ENCODE data around the gene FXYD1. TPM values are rescaled to one million over a fixed set of nuclear protein-coding genes. Genes with fewer than 3 reads are reported as not detected.
A peak's percentile ranks its signal among the peaks of the same experiment; 100 is the strongest.
"Not testable (repeated sequence)": the region's sequence is repeated elsewhere in the genome, so short reads cannot be mapped to it uniquely, and the experiment has no call there.

The FXYD1 gene
- total RNA-seq, 1 donor from 2014 or later = not detected

- Histone ChIP-seq H3K4me1 (no peaks in the 10 kb centered on the region), H3K36me3 (no peaks in the 10 kb centered on the region), H3K4me3 (no peak overlapping the region), H3K79me2 (ENCODE audit: low read depth) (no peaks in the 10 kb centered on the region), H3K4me2 (no peak overlapping the region), H3F3A (ENCODE audit: low read depth) (no peaks in the 10 kb centered on the region), H3K9ac (no peak overlapping the region), H3K9me3 (ENCODE audit: low read depth) (no peaks in the 10 kb centered on the region), H2AFZ (replicated peaks) (no peak overlapping the region), H3K27ac (no peak overlapping the region), H3K27me3 (no peaks in the 10 kb centered on the region), H4K20me1 (ENCODE audit: low read depth) (no peaks in the 10 kb centered on the region)
- Mint-ChIP-seq H3K27ac (no peak overlapping the region), H3K27me3 (ENCODE audit: insufficient read depth, low read depth) (peaks cover 10% of the 10 kb centered on the region), H3K36me3 (no peaks in the 10 kb centered on the region), H3K9me3 (no peaks in the 10 kb centered on the region), H3K4me3 (no peak overlapping the region), H3K4me1 (no peaks in the 10 kb centered on the region)
- no peak for TF ChIP-seq EZH2 (IDR thresholded peaks at IDR 0.05)
- no peak for TF ChIP-seq CTCF (IDR thresholded peaks at IDR 0.05)
- no peak for TF ChIP-seq EZH2phosphoT487 (IDR thresholded peaks at IDR 0.05)
- DNase-seq (ENCODE audit: low spot score) = no peak
Measured at GRCh38 chr19:35099155-35099896, 39.3 kb upstream of the FXYD1 start.

- Histone ChIP-seq H2AFZ (replicated peaks) (no peak overlapping the region), H3K36me3 (no peaks in the 10 kb centered on the region), H3K4me1 (no peaks in the 10 kb centered on the region), H4K20me1 (ENCODE audit: low read depth) (no peaks in the 10 kb centered on the region), H3K4me2 (no peak overlapping the region), H3K27me3 (no peaks in the 10 kb centered on the region), H3K9me3 (ENCODE audit: low read depth) (no peaks in the 10 kb centered on the region), H3K79me2 (ENCODE audit: low read depth) (no peaks in the 10 kb centered on the region), H3K27ac (no peak overlapping the region), H3F3A (ENCODE audit: low read depth) (no peaks in the 10 kb centered on the region), H3K9ac (no peak overlapping the region), H3K4me3 (no peak overlapping the region)
- Mint-ChIP-seq H3K36me3 (no peaks in the 10 kb centered on the region), H3K4me3 (no peak overlapping the region), H3K27me3 (ENCODE audit: insufficient read depth, low read depth) (peaks cover 10% of the 10 kb centered on the region), H3K4me1 (no peaks in the 10 kb centered on the region), H3K9me3 (no peaks in the 10 kb centered on the region), H3K27ac (no peak overlapping the region)
- TF ChIP-seq CTCF (IDR thresholded peaks at IDR 0.05) (no peak), EZH2phosphoT487 (IDR thresholded peaks at IDR 0.05) (no peak), EZH2 (IDR thresholded peaks at IDR 0.05) (no peak)
- DNase-seq (ENCODE audit: low spot score) = no peak
Measured at GRCh38 chr19:35099897-35100275, 38.7 kb upstream of the FXYD1 start.

- H3K4me3 Mint-ChIP-seq = no peak overlapping the region
- Histone ChIP-seq H3K4me2 (no peak overlapping the region), H4K20me1 (ENCODE audit: low read depth) (no peaks in the 10 kb centered on the region), H3K27me3 (no peaks in the 10 kb centered on the region), H3K79me2 (ENCODE audit: low read depth) (no peaks in the 10 kb centered on the region), H3K4me3 (no peak overlapping the region), H3K36me3 (no peaks in the 10 kb centered on the region), H3K9me3 (ENCODE audit: low read depth) (no peaks in the 10 kb centered on the region), H3K27ac (no peak overlapping the region), H2AFZ (replicated peaks) (peak overlapping the region; percentile 48), H3K9ac (no peak overlapping the region), H3F3A (ENCODE audit: low read depth) (peaks cover under 1% of the 10 kb centered on the region), H3K4me1 (no peaks in the 10 kb centered on the region)
- H3K9me3 Mint-ChIP-seq = no peaks in the 10 kb centered on the region
- DNase-seq (ENCODE audit: low spot score) = no peak
- peaks cover 10% of the 10 kb centered on the region for H3K27me3 Mint-ChIP-seq (ENCODE audit: insufficient read depth, low read depth)
- H3K36me3 Mint-ChIP-seq = no peaks in the 10 kb centered on the region
- no peaks in the 10 kb centered on the region for H3K4me1 Mint-ChIP-seq
- TF ChIP-seq EZH2phosphoT487 (IDR thresholded peaks at IDR 0.05) (no peak), CTCF (IDR thresholded peaks at IDR 0.05) (no peak), EZH2 (IDR thresholded peaks at IDR 0.05) (no peak)
- H3K27ac Mint-ChIP-seq = peak overlapping the region; percentile 42
Measured at GRCh38 chr19:35100588-35101533, 37.8 kb upstream of the FXYD1 start.

- not testable (repeated sequence) for H2AFZ ChIP-seq (replicated peaks); H3K9me3 Mint-ChIP-seq; H3K27me3 Mint-ChIP-seq (ENCODE audit: insufficient read depth, low read depth); H3K27ac Mint-ChIP-seq; H3K36me3 Mint-ChIP-seq; H3K4me3 ChIP-seq; H3K79me2 ChIP-seq (ENCODE audit: low read depth); H3F3A ChIP-seq (ENCODE audit: low read depth); H3K4me1 Mint-ChIP-seq; H3K9ac ChIP-seq; H3K9me3 ChIP-seq (ENCODE audit: low read depth); H3K4me1 ChIP-seq; H4K20me1 ChIP-seq (ENCODE audit: low read depth); H3K27ac ChIP-seq; DNase-seq (ENCODE audit: low spot score); H3K4me2 ChIP-seq; H3K4me3 Mint-ChIP-seq; H3K27me3 ChIP-seq; H3K36me3 ChIP-seq
Measured at GRCh38 chr19:35101949-35102348, 36.7 kb upstream of the FXYD1 start.

GRCh38 chr19:35103614-35104013 lies 35.0 kb upstream of the FXYD1 start:
- not testable (repeated sequence) for H3K79me2 ChIP-seq (ENCODE audit: low read depth); H3K4me3 ChIP-seq; H2AFZ ChIP-seq (replicated peaks); H3K4me1 ChIP-seq; H3K9ac ChIP-seq; H3K4me1 Mint-ChIP-seq; H3K36me3 Mint-ChIP-seq; H3K27ac Mint-ChIP-seq; H4K20me1 ChIP-seq (ENCODE audit: low read depth); H3K4me3 Mint-ChIP-seq; H3K27me3 ChIP-seq; H3K27ac ChIP-seq; H3K9me3 ChIP-seq (ENCODE audit: low read depth); H3K4me2 ChIP-seq; H3F3A ChIP-seq (ENCODE audit: low read depth); H3K9me3 Mint-ChIP-seq; H3K27me3 Mint-ChIP-seq (ENCODE audit: insufficient read depth, low read depth); H3K36me3 ChIP-seq; DNase-seq (ENCODE audit: low spot score)

Data from neural progenitor cell (in vitro differentiated cells).